GM10266 (cell line): ENCODE results near the gene PRAF2.

Experiments used
- DNase-seq: peaks from one replicate; pipeline ENCODE4 v3.0.0; 2012; ENCODE audit errors: extremely low spot score
- TF ChIP-seq, protein P1 (sequence below): IDR thresholded peaks from 2 replicates; pipeline ENCODE4 v1.5.1; 2012; ENCODE audit warnings: mild to moderate bottlenecking, low read depth; ENCODE audit not compliant: control insufficient read depth, insufficient read depth; ENCODE audit errors: missing control alignments

PRAF2 gene

DNA sequence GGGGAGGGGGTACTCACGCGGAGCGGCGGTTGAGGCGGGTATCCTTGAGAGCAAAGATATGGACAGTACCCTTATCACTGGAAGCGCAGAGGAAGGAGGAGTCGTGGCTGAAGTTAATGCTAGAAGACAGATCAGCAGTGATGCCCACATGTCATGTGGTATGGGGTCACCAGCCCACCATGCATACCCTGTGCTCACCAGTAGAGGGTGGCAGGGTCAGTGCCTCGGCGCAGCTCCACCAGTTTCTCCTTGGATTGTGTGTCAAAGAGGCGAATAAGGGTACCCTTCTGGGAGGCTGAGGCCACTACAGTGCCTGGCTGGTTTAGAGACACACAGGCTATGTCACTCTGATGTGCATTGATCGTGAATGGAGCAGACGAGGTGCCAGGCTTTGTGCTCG, 1.5 kb upstream of the PRAF2 start:
- TF ChIP-seq, protein P1, sequence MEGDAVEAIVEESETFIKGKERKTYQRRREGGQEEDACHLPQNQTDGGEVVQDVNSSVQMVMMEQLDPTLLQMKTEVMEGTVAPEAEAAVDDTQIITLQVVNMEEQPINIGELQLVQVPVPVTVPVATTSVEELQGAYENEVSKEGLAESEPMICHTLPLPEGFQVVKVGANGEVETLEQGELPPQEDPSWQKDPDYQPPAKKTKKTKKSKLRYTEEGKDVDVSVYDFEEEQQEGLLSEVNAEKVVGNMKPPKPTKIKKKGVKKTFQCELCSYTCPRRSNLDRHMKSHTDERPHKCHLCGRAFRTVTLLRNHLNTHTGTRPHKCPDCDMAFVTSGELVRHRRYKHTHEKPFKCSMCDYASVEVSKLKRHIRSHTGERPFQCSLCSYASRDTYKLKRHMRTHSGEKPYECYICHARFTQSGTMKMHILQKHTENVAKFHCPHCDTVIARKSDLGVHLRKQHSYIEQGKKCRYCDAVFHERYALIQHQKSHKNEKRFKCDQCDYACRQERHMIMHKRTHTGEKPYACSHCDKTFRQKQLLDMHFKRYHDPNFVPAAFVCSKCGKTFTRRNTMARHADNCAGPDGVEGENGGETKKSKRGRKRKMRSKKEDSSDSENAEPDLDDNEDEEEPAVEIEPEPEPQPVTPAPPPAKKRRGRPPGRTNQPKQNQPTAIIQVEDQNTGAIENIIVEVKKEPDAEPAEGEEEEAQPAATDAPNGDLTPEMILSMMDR = no peak
- DNase-seq = no peak

DNA sequence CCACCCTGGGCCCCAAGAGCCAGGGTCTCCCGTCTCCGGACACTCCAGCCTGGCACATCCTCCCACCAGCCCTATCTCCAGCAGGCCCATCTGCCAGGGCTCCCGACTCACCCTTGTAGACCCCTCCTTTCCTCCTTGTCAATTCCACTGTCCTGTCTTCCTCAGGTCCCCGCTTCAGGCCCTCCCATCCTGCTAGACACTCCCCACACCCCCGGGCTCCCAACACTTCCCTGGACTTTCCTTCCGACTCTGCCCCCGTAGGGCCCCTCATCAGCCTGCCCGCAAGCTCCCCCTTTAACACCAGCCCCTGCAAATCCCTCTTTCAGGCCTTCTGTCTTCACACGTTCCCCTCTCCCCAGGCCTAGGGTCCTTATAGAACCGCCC, 1.1 kb downstream of the PRAF2 start:
- TF ChIP-seq, protein P1 = no peak
- no peak for DNase-seq

DNA sequence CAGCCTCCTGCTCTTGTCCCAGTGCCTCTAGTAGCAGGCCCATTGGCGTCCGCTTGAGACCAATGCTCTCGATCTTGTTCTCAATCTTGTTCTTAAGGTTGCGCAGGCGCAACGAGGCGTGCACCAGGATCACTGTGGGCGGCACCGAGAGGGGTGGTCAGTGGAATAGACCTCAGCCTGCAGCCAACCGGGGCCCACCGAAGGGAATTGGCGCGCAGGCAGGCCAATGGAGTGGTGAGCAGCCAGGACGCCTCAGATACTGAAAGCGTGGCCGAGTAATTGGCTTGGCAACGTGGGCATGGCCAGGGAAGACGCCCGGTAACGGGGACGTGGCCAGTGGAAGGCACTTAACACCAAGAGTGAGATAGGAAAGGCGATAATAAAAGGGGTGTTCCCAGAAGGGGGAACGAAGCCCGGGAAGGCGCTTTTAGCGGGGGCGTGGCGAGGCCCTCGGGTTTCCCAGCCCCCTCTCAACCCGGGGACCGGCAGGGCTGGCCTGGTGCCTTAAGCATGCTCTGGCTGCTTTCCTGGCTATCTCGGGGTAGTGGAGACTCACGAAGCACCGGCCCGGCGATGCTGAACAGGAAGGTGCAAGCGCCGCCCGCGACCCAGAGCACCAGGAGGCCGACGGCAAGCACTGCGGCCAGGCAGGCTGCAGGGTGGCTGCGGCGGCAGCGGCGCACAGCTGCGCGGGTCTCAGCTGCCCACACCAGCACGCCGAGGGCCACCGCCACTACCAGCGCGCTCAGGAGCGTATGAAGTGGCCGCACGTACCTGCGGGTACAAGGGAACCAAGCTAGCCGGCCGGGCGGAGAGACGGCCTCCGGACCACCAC, 1.7 kb downstream of the PRAF2 start:
- TF ChIP-seq, protein P1 = no peak
- no peak for DNase-seq

DNA sequence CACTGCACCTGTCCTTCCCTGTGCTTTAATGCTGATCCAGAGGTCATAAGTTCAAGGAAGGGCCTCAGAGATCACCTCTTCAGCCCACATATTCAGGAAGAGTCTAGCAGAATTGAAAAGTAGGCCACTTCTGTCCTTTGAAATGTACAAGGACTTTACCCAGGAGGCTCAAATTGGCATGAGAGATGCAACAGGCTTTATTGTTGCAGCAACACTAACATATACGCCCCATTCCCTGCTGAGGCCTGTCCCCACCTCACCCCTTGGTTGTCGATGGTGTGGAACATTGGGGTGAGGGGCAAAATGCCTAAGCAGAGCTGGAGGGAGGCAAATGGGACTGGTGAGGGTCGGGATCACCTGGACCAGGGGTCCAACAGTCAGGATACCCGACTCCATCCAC, 2.8 kb downstream of the PRAF2 start:
- TF ChIP-seq, protein P1 = no peak
- no peak for DNase-seq

DNA sequence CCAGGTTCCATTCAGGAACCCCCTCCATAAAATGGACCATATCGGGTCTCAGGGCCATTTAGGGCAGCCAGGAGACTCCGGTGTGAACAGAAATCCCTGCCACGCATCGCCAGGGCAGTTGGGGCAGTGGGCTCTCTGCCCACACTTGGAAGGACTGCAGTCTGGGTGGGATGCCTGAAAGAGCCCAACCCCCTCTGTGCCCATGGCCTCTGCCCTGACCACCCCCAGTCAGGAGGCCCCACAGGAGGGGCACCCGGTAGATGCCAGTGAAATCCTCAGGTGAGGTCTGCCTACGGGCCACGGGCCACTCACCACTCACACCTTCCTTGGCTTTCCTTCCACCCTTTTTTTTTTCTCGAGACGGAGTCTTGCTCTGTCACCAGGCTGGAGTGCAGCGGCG, 4.8 kb downstream of the PRAF2 start:
- DNase-seq = no peak
- TF ChIP-seq, protein P1 = no peak

DNA sequence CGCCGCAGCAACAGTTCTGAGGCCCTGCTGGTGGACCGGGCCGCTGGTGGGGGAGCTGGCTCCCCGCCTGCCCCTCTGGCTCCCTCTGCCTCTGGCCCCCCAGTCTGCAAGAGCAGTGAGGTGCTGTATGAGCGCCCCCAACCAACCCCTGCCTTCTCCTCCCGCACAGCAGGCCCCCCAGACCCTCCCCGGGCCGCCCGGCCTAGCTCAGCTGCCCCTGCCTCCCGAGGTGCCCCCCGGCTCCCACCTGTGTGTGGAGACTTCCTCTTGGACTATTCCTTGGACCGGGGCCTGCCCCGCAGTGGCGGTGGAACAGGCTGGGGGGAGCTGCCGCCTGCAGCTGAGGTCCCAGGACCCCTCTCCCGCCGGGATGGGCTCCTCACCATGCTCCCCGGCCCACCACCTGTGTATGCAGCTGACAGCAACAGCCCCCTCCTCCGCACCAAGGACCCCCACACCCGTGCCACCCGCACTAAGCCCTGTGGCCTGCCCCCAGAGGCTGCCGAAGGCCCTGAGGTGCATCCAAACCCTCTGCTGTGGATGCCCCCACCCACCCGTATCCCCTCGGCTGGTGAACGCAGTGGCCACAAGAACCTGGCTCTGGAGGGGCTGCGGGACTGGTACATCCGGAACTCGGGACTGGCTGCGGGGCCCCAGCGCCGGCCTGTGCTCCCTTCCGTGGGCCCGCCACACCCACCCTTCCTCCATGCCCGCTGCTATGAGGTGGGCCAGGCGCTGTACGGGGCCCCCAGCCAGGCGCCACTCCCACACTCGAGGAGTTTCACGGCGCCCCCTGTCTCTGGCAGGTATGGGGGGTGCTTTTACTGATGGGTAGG, 6.3 kb downstream of the PRAF2 start:
- no peak for DNase-seq
- TF ChIP-seq, protein P1 = no peak

DNA sequence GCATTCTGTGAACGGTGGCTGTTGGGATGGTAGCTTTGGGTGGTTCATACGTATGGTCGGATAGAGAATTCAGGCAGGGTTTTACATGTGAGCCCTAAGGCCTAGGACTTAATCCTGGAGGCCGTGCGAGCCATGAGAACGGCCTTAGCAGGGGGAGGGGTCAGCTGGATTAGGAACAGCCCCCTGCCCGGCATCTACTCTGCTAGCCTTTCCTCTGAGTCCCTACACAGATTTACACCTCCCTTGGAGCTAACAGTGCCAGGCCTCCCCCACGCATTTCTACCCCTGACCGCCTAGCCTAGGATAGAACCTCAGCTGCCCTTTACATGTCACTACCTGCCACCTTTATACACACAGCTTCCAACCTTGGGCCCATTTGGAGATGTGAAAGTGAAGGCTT, 7.1 kb downstream of the PRAF2 start:
- TF ChIP-seq, protein P1 = no peak

More for the DNA sequence above, 7.1 kb downstream of the PRAF2 start:
- DNase-seq = no peak
